AG04449 (cell line): ENCODE results near the gene ITGA8.
"Not testable (repeated sequence)": the region's sequence is repeated elsewhere in the genome, so short reads cannot be mapped to it uniquely, and the experiment has no call there.

Experiments
- CTCF ChIA-PET: fragments of 350-600 bp; formaldehyde crosslinking; extraction: SDS; loops from one replicate; lab custom pipeline; 2021; ENCODE audit warnings: antibody characterized with exemption; lab: Yijun Ruan, JAX
- POLR2A ChIA-PET: fragments of 400-600, 350-600 bp; formaldehyde crosslinking; extraction: SDS; loops from one replicate; lab custom pipeline; 2020; ENCODE audit warnings: antibody characterized with exemption, inconsistent platforms; lab: Yijun Ruan, JAX
- DNase-seq: peaks from one replicate; pipeline ENCODE4 v3.0.0-alpha.2; 2010; ENCODE audit warnings: low read depth, low spot score
- H3K4me3 ChIP-seq: 2 replicates; pipeline ENCODE4 v1.5.1; 2011; ENCODE audit warnings: low read depth, mild to moderate bottlenecking, control low read depth, low read length
- CTCF ChIP-seq: IDR thresholded peaks from one replicate; pipeline ENCODE4 v1.5.1; 2011; ENCODE audit warnings: mild to moderate bottlenecking, moderate library complexity, low read length, control low read depth, inconsistent platforms; ENCODE audit not compliant: insufficient read depth; ENCODE audit errors: missing control alignments

ITGA8 gene

GRCh38 chr10:15541376-15541775, 178.3 kb downstream of the ITGA8 start:
- no peak for DNase-seq
- H3K4me3 ChIP-seq = no peak overlapping the region
- CTCF ChIA-PET = interaction anchor here (1.1 to 1.9 kb wide), 2 partner anchors 39 to 183 kb away, joined by 3 to 9 read pairs; no protein-coding TSS in a partner anchor
- TF ChIP-seq CTCF = no peak
- POLR2A ChIA-PET = no interaction called here

DNA sequence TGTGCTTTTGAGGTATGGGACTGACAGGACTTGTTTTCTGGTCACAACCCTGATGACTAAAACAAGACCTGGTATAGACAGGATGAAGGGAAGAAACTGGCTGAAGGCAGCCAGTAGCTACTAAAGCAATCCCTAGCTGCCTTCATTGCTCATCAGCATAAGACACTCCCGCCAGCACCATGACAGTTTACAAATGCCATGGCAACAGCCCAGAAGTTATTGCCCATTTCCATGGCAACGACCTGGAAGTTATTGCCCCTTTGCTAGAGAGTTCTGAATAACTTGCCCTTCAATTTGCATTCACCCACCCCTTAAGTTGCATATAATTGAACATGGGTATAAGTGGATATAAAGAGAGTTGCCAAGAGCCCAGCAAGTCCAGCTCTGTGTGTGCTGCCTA, 179.0 kb downstream of the ITGA8 start:
- DNase-seq = no peak
- ChIA-PET CTCF (interaction anchor here (1.5 kb wide), 1 partner anchor 13 kb away, joined by 4 read pairs; no protein-coding TSS in a partner anchor), POLR2A (no interaction called here)
- no peak overlapping the region for H3K4me3 ChIP-seq
- TF ChIP-seq CTCF = no peak

- TF ChIP-seq CTCF = no peak
- DNase-seq = no peak
These were observed 180.5 kb downstream of the ITGA8 start for GRCh38 chr10:15539262-15539661.

GRCh38 chr10:15534928-15535538, 184.7 kb downstream of the ITGA8 start:
- CTCF ChIA-PET, H3K4me3 ChIP-seq, DNase-seq, POLR2A ChIA-PET: not testable (repeated sequence)

More at GRCh38 chr10:15539262-15539661, 180.5 kb downstream of the ITGA8 start:
- POLR2A ChIA-PET = no interaction called here
- CTCF ChIA-PET = no interaction called here
- H3K4me3 ChIP-seq = no peak overlapping the region

GRCh38 chr10:15531927-15532722, 187.6 kb downstream of the ITGA8 start:
- H3K4me3 ChIP-seq = no peak overlapping the region
- POLR2A ChIA-PET = no interaction called here
- CTCF ChIA-PET = interaction anchor here (1.1 kb wide), 1 partner anchor 52 kb away, joined by 4 read pairs; no protein-coding TSS in a partner anchor
- DNase-seq = no peak
- TF ChIP-seq CTCF = no peak

GRCh38 chr10:15528859-15529239, 190.9 kb downstream of the ITGA8 start:
- no peak for DNase-seq
- POLR2A ChIA-PET = no interaction called here

More at GRCh38 chr10:15528859-15529239, 190.9 kb downstream of the ITGA8 start:
- CTCF ChIA-PET = interaction anchor here (0.8 to 1.2 kb wide), 3 partner anchors 12 to 184 kb away, joined by 3 to 4 read pairs (median 3); no protein-coding TSS in a partner anchor
- no peak overlapping the region for H3K4me3 ChIP-seq
- TF ChIP-seq CTCF = no peak
